Measurements from ENCODE around the gene CDYL2.

CDYL2 gene

GRCh38 chr16:80618862-80619648 is 185.3 kb downstream of the CDYL2 start:
- Histone ChIP-seq H3K36me3 (ENCODE audit: control insufficient read depth in 1 of 2, insufficient read depth in 2 of 2, low read length in 2 of 2) (no peaks in the 10 kb centered on the region), H3K4me1 (ENCODE audit: control insufficient read depth in 1 of 2, insufficient read depth in 2 of 2, low read length in 2 of 2) (no peaks in the 10 kb centered on the region), H3K4me3 (ENCODE audit: low read depth in 1 of 2, low read length in 2 of 2) (no peak overlapping the region), H3K27me3 (ENCODE audit: low read depth, low read length) (no peaks in the 10 kb centered on the region), H3K27ac (ENCODE audit: low read length) (no peak overlapping the region), H3K9me3 (ENCODE audit: control insufficient read depth in 1 of 2, low read length in 2 of 2) (peaks cover 0 to 7% of the 10 kb centered on the region in 2 donors)

GRCh38 chr16:80616362-80616761 is 188.0 kb downstream of the CDYL2 start:
- H3K27ac ChIP-seq (ENCODE audit: low read length): no peak overlapping the region
- H3K9me3 ChIP-seq (ENCODE audit: control insufficient read depth in 1 of 2, low read length in 2 of 2): peaks cover 0 to 4% of the 10 kb centered on the region in 2 donors
- no peaks in the 10 kb centered on the region for H3K27me3 ChIP-seq (ENCODE audit: low read depth, low read length)
- no peak overlapping the region for H3K4me3 ChIP-seq (ENCODE audit: low read depth in 1 of 2, low read length in 2 of 2)
- H3K4me1 ChIP-seq (ENCODE audit: control insufficient read depth in 1 of 2, insufficient read depth in 2 of 2, low read length in 2 of 2): no peaks in the 10 kb centered on the region
- no peaks in the 10 kb centered on the region for H3K36me3 ChIP-seq (ENCODE audit: control insufficient read depth in 1 of 2, insufficient read depth in 2 of 2, low read length in 2 of 2)

DNA sequence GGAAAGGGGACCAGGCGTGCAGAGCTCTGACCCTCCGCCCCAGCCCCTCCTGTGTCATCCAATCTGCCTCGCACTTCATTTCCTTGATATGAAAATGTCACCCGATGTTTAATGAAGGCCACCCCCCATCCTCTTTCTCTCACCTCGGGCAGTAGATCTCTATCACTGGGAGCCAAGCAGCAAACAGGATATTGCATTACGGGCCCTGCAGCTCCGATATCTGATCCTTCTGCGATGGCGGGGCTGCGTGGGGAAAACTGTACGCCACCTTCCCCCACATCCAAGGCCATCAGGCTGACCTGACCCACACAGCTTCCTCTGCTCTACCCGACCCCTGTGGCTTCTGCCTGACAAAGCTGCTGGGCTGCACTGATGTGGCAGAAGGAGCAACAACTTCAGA is 188.7 kb downstream of the CDYL2 start:
- no peaks in the 10 kb centered on the region for H3K36me3 ChIP-seq (ENCODE audit: control insufficient read depth in 1 of 2, insufficient read depth in 2 of 2, low read length in 2 of 2)
- H3K27me3 ChIP-seq (ENCODE audit: low read depth, low read length): no peaks in the 10 kb centered on the region
- no peak overlapping the region for H3K4me3 ChIP-seq (ENCODE audit: low read depth in 1 of 2, low read length in 2 of 2)
- no peaks in the 10 kb centered on the region for H3K4me1 ChIP-seq (ENCODE audit: control insufficient read depth in 1 of 2, insufficient read depth in 2 of 2, low read length in 2 of 2)
- H3K27ac ChIP-seq (ENCODE audit: low read length): no peak overlapping the region
- peaks cover 0 to 4% of the 10 kb centered on the region in 2 donors for H3K9me3 ChIP-seq (ENCODE audit: control insufficient read depth in 1 of 2, low read length in 2 of 2)

- no peaks in the 10 kb centered on the region for H3K27me3 ChIP-seq (ENCODE audit: low read depth, low read length)
- H3K9me3 ChIP-seq (ENCODE audit: control insufficient read depth in 1 of 2, low read length in 2 of 2): peaks cover 0 to 4% of the 10 kb centered on the region in 2 donors
- H3K4me1 ChIP-seq (ENCODE audit: control insufficient read depth in 1 of 2, insufficient read depth in 2 of 2, low read length in 2 of 2): no peaks in the 10 kb centered on the region
- H3K36me3 ChIP-seq (ENCODE audit: control insufficient read depth in 1 of 2, insufficient read depth in 2 of 2, low read length in 2 of 2): no peaks in the 10 kb centered on the region
- no peak overlapping the region for H3K4me3 ChIP-seq (ENCODE audit: low read depth in 1 of 2, low read length in 2 of 2)
- no peak overlapping the region for H3K27ac ChIP-seq (ENCODE audit: low read length)
Measured at GRCh38 chr16:80614908-80615671, 189.3 kb downstream of the CDYL2 start.

DNA sequence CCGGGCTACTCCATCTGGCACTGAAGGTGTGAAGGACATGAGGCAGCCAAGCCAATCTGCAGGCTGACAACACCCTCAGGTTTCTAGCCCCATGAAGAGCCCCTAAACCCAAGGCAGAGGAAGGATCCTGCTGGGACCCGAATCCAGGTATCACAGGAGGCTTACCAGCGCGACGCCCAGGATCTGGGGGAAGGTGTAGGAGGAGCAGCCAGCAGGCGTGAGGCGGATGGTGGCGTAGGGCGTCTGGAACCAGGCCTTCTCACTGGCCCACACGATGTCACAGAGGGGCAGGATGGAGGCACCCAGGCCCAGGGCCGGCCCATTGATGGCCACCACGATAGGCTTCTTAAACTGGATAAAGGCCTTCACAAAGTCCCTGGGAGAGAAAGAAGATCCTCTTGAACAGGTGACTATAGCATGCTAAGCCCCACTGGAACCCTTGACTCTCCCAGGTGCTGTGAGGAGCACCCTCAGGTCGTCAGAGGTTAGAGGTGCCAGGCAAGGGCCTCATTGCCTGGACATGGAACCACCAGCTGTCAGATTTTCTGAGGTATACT is 191.9 kb downstream of the CDYL2 start:
- Histone ChIP-seq H3K4me1 (ENCODE audit: control insufficient read depth in 1 of 2, insufficient read depth in 2 of 2, low read length in 2 of 2) (no peaks in the 10 kb centered on the region), H3K27me3 (ENCODE audit: low read depth, low read length) (no peaks in the 10 kb centered on the region), H3K4me3 (ENCODE audit: low read depth in 1 of 2, low read length in 2 of 2) (no peak overlapping the region), H3K9me3 (ENCODE audit: control insufficient read depth in 1 of 2, low read length in 2 of 2) (peaks cover 0 to 4% of the 10 kb centered on the region in 2 donors), H3K27ac (ENCODE audit: low read length) (no peak overlapping the region), H3K36me3 (ENCODE audit: control insufficient read depth in 1 of 2, insufficient read depth in 2 of 2, low read length in 2 of 2) (peaks cover 0 to 4% of the 10 kb centered on the region in 2 donors)

GRCh38 chr16:80611930-80612327 is 192.5 kb downstream of the CDYL2 start:
- no peaks in the 10 kb centered on the region for H3K4me1 ChIP-seq (ENCODE audit: control insufficient read depth in 1 of 2, insufficient read depth in 2 of 2, low read length in 2 of 2)
- H3K36me3 ChIP-seq (ENCODE audit: control insufficient read depth in 1 of 2, insufficient read depth in 2 of 2, low read length in 2 of 2): peaks cover 0 to 4% of the 10 kb centered on the region in 2 donors
- H3K27me3 ChIP-seq (ENCODE audit: low read depth, low read length): no peaks in the 10 kb centered on the region
- no peak overlapping the region for H3K4me3 ChIP-seq (ENCODE audit: low read depth in 1 of 2, low read length in 2 of 2)
- peaks cover 0 to 4% of the 10 kb centered on the region in 2 donors for H3K9me3 ChIP-seq (ENCODE audit: control insufficient read depth in 1 of 2, low read length in 2 of 2)
- H3K27ac ChIP-seq (ENCODE audit: low read length): no peak overlapping the region

- no peaks in the 10 kb centered on the region for H3K4me1 ChIP-seq (ENCODE audit: control insufficient read depth in 1 of 2, insufficient read depth in 2 of 2, low read length in 2 of 2)
- H3K27me3 ChIP-seq (ENCODE audit: low read depth, low read length): no peaks in the 10 kb centered on the region
- H3K36me3 ChIP-seq (ENCODE audit: control insufficient read depth in 1 of 2, insufficient read depth in 2 of 2, low read length in 2 of 2): peaks cover 0 to 4% of the 10 kb centered on the region in 2 donors
- H3K9me3 ChIP-seq (ENCODE audit: control insufficient read depth in 1 of 2, low read length in 2 of 2): peaks cover 0 to 4% of the 10 kb centered on the region in 2 donors
- no peak overlapping the region for H3K4me3 ChIP-seq (ENCODE audit: low read depth in 1 of 2, low read length in 2 of 2)
- H3K27ac ChIP-seq (ENCODE audit: low read length): no peak overlapping the region
Measured at GRCh38 chr16:80611171-80611929, 193.0 kb downstream of the CDYL2 start.

- no peaks in the 10 kb centered on the region for H3K27me3 ChIP-seq (ENCODE audit: low read depth, low read length)
- H3K4me3 ChIP-seq (ENCODE audit: low read depth in 1 of 2, low read length in 2 of 2): no peak overlapping the region
- H3K36me3 ChIP-seq (ENCODE audit: control insufficient read depth in 1 of 2, insufficient read depth in 2 of 2, low read length in 2 of 2): peaks cover 0 to 4% of the 10 kb centered on the region in 2 donors
- no peak overlapping the region for H3K27ac ChIP-seq (ENCODE audit: low read length)
- peaks cover 0 to 4% of the 10 kb centered on the region in 2 donors for H3K9me3 ChIP-seq (ENCODE audit: control insufficient read depth in 1 of 2, low read length in 2 of 2)
- no peaks in the 10 kb centered on the region for H3K4me1 ChIP-seq (ENCODE audit: control insufficient read depth in 1 of 2, insufficient read depth in 2 of 2, low read length in 2 of 2)
Measured at GRCh38 chr16:80610481-80611156, 193.8 kb downstream of the CDYL2 start.

DNA sequence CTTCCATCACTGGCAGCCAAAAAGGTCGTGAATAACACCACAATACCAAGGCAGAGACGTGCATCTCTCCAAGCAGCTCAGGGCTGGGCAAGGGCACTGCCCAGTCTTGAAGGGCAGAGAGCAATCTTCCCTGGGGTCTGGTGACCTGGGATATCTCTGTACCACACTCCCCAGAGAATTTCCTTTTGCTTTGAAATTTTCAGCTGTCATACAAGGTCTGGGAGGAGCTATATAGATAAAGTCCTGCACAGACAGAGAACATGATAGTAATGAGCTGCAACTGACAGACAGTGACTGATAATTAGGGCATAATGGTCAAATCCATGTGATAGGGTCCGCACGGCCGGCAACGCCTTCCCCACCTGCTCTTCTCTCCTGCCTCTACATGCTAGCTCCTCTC is 195.5 kb downstream of the CDYL2 start:
- Histone ChIP-seq H3K4me1 (ENCODE audit: control insufficient read depth in 1 of 2, insufficient read depth in 2 of 2, low read length in 2 of 2) (no peaks in the 10 kb centered on the region), H3K36me3 (ENCODE audit: control insufficient read depth in 1 of 2, insufficient read depth in 2 of 2, low read length in 2 of 2) (peaks cover 0 to 9% of the 10 kb centered on the region in 2 donors), H3K27ac (ENCODE audit: low read length) (no peak overlapping the region), H3K27me3 (ENCODE audit: low read depth, low read length) (no peaks in the 10 kb centered on the region), H3K9me3 (ENCODE audit: control insufficient read depth in 1 of 2, low read length in 2 of 2) (no peaks in the 10 kb centered on the region), H3K4me3 (ENCODE audit: low read depth in 1 of 2, low read length in 2 of 2) (no peak overlapping the region)

- Histone ChIP-seq H3K36me3 (ENCODE audit: control insufficient read depth in 1 of 2, insufficient read depth in 2 of 2, low read length in 2 of 2) (peaks cover 0 to 12% of the 10 kb centered on the region in 2 donors), H3K27me3 (ENCODE audit: low read depth, low read length) (no peaks in the 10 kb centered on the region), H3K9me3 (ENCODE audit: control insufficient read depth in 1 of 2, low read length in 2 of 2) (no peaks in the 10 kb centered on the region), H3K27ac (ENCODE audit: low read length) (no peak overlapping the region), H3K4me1 (ENCODE audit: control insufficient read depth in 1 of 2, insufficient read depth in 2 of 2, low read length in 2 of 2) (no peaks in the 10 kb centered on the region), H3K4me3 (ENCODE audit: low read depth in 1 of 2, low read length in 2 of 2) (no peak overlapping the region)
Measured at GRCh38 chr16:80607204-80607603, 197.2 kb downstream of the CDYL2 start.
